HT1080 (cell line): ENCODE data around the gene PF4V1. TPM values are rescaled to one million over a fixed set of nuclear protein-coding genes. Genes with fewer than 3 reads are reported as not detected.
A peak's percentile ranks its signal among the peaks of the same experiment; 100 is the strongest.

Source experiments
- DNase-seq: peaks from one replicate; pipeline ENCODE4 v3.0.0-alpha.2; 2015; ENCODE audit warnings: low read depth
- total RNA-seq: library from RNA; depleted of rRNA; stranded (reverse); fragments of >200 nt; shearing (Covaris generic); gene quantifications from 2 replicates; pipeline ENCODE4 v1.2.3, GENCODE V29; 2014

PF4V1 gene
- total RNA-seq, 1 experiment from 2014 or later, result not detected

GRCh38 chr4:73844806-73845205 is 8.3 kb upstream of the PF4V1 start:
- DNase-seq, result no peak

- no peak for DNase-seq
These were observed 5.4 kb upstream of the PF4V1 start for GRCh38 chr4:73847526-73848182.

GRCh38 chr4:73848183-73848777 is 4.8 kb upstream of the PF4V1 start:
- DNase-seq, result no peak

- DNase-seq, result no peak
These were observed 2.7 kb upstream of the PF4V1 start for GRCh38 chr4:73850261-73850970.

- DNase-seq, result no peak
These were observed 1.8 kb upstream of the PF4V1 start for GRCh38 chr4:73851293-73851692.

- DNase-seq, result no peak
These were observed 325 bp upstream of the PF4V1 start for GRCh38 chr4:73852771-73853170.

- no peak for DNase-seq
These were observed 800 bp downstream of the PF4V1 start for GRCh38 chr4:73853718-73854473.

GRCh38 chr4:73855406-73855805 is 2.3 kb downstream of the PF4V1 start:
- no peak for DNase-seq

- no peak for DNase-seq
These were observed 3.4 kb downstream of the PF4V1 start for GRCh38 chr4:73856518-73856917.

GRCh38 chr4:73859614-73860088 is 6.6 kb downstream of the PF4V1 start:
- no peak for DNase-seq

GRCh38 chr4:73860181-73860580 is 7.1 kb downstream of the PF4V1 start:
- no peak for DNase-seq

- no peak for DNase-seq
These were observed 7.8 kb downstream of the PF4V1 start for GRCh38 chr4:73860917-73861316.

- no peak for DNase-seq
These were observed 9.2 kb downstream of the PF4V1 start for GRCh38 chr4:73862322-73862721.

GRCh38 chr4:73864365-73864764 is 11.3 kb downstream of the PF4V1 start:
- DNase-seq, result peak; percentile 13

- no peak for DNase-seq
These were observed 11.9 kb downstream of the PF4V1 start for GRCh38 chr4:73864961-73865360.

- no peak for DNase-seq
These were observed 12.5 kb downstream of the PF4V1 start for GRCh38 chr4:73865431-73866096.

GRCh38 chr4:73866246-73866645 is 13.2 kb downstream of the PF4V1 start:
- no peak for DNase-seq

GRCh38 chr4:73867783-73868182 is 14.7 kb downstream of the PF4V1 start:
- DNase-seq, result no peak

- DNase-seq, result no peak
These were observed 15.4 kb downstream of the PF4V1 start for GRCh38 chr4:73868206-73869129.
